Stimulated activated CD8-positive, alpha-beta memory T cell treated with anti-CD3 and anti-CD28 coated beads, Interleukin-12 subunit alpha, Interleukin-12 subunit beta, amount 100 ng/mL, for 1 hour (primary cell): ENCODE data around the gene PRSS12.
"Not testable (repeated sequence)": the region's sequence is repeated elsewhere in the genome, so short reads cannot be mapped to it uniquely, and the experiment has no call there.

Source experiments
- DNase-seq: peaks from one replicate; pipeline ENCODE4 v3.0.0-alpha.2; 2020; ENCODE audit warnings: low read depth

Gene PRSS12

GRCh38 chr4:118278473-118279274, 74.1 kb downstream of the PRSS12 start:
- peak; percentile 95 for DNase-seq

DNA sequence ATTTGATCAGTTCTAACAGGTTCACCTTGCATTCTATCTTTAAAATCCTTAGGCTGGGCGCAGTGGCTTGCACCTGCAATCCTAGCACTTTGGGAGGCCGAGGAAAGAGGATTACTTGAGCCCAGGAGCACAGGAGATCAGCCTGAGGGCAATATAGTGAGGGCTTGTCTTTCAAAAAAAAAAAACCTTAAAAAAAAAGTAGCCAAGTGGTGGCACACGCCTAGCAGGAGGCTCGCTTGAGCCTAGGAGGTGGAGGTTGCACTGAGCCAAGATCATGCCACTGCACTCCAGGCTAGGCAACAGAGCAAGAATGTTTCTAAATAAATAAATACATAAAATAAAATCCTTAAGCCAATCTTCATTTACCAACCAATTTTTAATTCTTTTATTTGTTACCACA, 75.6 kb downstream of the PRSS12 start:
- DNase-seq: no peak

DNA sequence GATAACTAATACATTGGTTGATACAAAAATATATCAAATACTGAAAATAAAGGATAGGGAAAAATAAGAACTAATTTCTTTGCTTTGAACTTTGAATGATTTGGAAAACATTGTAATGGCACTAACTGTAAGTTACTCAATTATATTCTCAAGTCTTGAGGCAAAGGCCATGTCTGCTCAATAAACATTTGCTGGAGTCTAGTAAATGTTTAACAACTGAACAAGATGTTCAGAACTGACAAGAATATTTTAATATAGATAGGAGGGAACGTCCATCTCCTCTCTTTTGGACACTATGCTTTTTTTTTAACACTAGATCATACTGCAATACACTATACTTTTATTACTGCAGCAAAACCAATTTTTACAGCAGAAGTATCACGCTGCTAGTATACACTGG, 76.2 kb downstream of the PRSS12 start:
- no peak for DNase-seq

- DNase-seq: no peak
Observed at GRCh38 chr4:118273642-118274041, 79.2 kb downstream of the PRSS12 start.

DNA sequence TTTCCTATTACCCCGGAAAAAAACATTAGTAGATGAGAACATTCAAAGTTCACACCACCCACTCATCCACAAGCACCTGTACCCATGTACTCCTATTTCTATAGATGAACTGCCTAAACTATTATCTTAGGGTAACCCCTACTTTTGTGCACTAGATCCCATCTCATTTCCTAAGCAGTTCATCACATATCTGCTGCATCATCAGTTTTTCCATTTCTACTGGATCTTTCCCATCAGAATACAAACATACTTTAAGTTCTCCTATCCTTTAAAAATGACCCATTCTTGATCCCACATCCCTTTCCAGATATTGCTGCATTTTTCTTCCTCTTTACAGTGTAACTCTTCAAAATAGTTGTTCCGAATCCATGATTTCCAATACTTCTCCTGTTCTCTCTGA, 81.0 kb downstream of the PRSS12 start:
- DNase-seq: no peak

- DNase-seq: no peak
Observed at GRCh38 chr4:118270492-118270891, 82.3 kb downstream of the PRSS12 start.

DNA sequence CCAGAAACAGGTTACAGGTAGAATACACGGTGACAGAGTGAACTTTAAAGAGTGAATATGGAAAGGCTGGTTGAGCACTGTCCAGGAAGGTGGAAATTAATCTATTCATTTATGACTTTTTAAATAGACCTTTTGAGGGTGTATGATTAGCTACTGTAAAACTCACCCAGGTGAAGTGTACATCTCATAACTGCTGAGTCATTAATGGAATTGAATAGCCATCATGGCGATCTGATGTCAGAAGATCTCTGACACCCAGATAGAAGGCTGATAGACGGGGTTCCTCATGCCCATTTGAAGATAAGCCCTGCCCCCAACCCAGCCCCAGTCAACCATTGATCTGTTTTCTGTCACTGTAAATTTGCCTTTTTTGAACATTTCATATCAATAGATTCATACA, 84.0 kb downstream of the PRSS12 start:
- no peak for DNase-seq

DNA sequence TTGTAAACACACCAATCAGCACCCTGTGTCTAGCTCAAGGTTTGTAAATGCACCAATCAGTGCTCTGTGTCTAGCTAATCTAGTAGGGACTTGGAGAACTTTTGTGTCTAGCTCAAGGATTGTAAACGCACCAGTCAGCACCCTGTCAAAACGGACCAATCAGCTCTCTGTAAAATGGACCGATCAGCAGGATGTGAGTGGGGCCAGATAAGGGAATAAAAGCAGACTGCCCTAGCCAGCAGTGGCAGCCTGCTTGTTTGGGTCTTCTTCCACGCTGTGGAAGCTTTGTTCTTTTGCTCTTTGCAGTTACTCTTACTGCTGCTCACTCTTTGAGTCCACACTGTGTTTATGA, 86.7 kb downstream of the PRSS12 start:
- DNase-seq: not testable (repeated sequence)

GRCh38 chr4:118265312-118266144, 87.3 kb downstream of the PRSS12 start:
- DNase-seq: no peak

DNA sequence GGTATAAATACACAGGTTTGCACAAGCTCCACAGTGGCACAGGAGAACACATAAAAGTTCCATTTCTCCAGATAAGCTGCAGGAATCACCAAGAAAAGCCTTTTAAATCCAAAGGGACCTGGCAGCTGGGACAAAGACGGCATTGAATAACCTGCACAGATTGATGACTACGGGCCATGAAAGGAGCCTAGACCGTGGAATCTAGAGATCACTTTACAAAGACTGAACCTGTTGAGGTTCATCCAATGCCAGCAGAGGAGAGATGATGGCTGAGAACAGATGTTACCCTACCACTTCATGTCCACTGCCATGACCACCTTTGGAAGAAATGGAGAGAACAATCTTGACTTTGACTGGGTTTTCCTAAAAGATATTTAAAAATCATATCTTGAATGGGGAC, 88.7 kb downstream of the PRSS12 start:
- DNase-seq: no peak

DNA sequence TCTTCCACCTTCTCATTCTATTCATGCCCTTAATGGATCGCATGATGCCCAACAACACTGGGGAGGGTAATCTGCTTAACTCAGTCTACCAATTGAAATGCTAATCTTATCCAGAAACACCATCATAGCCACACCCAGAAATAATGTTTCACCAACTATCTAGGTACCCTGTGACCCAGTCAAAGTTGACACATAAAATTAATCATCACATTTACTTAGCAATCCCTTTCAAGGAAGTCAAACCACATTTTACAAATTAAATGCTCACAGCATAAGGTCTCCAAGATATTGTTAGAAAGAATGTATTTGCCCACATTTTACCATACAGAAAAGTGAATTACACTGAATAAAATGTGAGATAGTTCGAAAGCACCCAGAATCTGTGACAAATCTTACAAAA, 92.5 kb downstream of the PRSS12 start:
- DNase-seq: no peak

GRCh38 chr4:118259111-118259510, 93.7 kb downstream of the PRSS12 start:
- no peak for DNase-seq

DNA sequence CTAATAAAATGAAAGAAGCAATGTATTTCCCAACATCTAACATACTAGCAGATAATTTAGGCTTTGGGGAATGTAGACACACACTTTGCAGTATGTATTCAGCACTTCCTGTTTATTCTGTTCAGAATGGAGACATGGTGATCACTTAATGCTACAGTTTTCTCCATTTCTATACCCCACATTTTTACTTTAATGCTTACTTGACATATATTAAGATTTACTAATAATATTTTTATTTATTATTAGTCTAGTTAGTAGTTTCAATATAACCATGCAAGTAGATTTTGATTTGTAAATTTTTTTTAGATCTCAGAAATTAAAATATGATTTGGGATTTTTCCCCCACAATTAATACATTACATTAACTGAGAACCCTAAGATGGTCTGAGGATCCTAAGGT, 98.4 kb downstream of the PRSS12 start:
- no peak for DNase-seq

DNA sequence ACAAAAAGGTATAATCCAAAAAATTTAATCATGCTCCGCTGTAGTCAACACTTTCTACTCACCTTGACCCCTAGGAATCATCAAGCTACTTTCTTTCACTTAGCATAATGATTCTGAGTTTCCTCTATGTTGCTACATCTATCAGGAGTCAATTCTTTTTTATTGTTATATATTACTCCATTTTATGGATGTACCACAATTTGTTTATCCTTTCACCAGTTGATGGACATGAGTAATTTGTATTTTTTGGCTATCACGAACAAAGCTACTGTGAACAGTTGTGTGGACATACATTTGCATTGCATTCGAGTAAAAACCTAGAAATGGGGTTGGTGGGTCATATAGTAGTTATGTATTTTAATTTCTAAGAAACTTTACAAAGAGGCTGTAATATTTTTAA, 102.9 kb downstream of the PRSS12 start:
- no peak for DNase-seq

DNA sequence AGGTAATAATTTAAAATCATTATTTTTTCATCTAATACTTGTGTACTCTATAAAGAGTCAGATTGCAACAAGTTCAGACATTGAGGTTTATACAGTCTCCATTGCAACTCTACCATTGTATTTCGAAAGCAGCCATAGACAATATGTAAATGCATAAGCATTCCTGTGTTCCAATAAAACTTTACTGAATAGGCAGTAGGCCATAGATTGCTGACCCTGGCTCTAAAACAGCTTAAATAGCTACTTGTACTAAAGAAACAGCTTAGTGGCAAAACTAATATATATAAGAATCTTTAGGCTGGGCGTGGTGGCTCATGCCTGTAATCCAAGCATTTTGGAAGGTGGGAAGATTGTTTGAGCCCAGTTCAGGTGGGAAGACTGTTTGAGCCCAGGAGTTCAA, 115.3 kb downstream of the PRSS12 start:
- no peak for DNase-seq

- DNase-seq: no peak
Observed at GRCh38 chr4:118235566-118236120, 117.2 kb downstream of the PRSS12 start.
